ENCODE results near the gene TNNT3. TPM values are rescaled to one million over a fixed set of nuclear protein-coding genes. Genes with fewer than 3 reads are reported as not detected.

The TNNT3 gene
- total and polyA plus RNA-seq, 2 of the 4 experiments (the other 2 are of a cell fraction) = not detected

GRCh38 chr11:1947592-1948237 lies 28.2 kb downstream of the TNNT3 start:
- Histone ChIP-seq H3K27me3 (ENCODE audit: control insufficient read depth, insufficient read depth, low read length) (no peaks in the 10 kb centered on the region), H3K14ac (replicated peaks; ENCODE audit: low read depth, low read length) (no peak overlapping the region), H3K4ac (ENCODE audit: low read depth, low read length) (no peak overlapping the region), H2AFZ (replicated peaks; ENCODE audit: low read length, poor library complexity) (no peak overlapping the region), H3K36me3 (ENCODE audit: control insufficient read depth, insufficient read depth, low read length) (no peaks in the 10 kb centered on the region), H2AK5ac (ENCODE audit: low read depth, low read length) (no peak overlapping the region), H2BK15ac (ENCODE audit: low read depth, low read length) (no peak overlapping the region), H3K9me3 (ENCODE audit: control insufficient read depth, insufficient read depth, low read length) (no peaks in the 10 kb centered on the region), H3K4me1 (ENCODE audit: control insufficient read depth, insufficient read depth, low read length) (no peaks in the 10 kb centered on the region), H3K56ac (ENCODE audit: extremely low read depth, insufficient read depth, low read length) (no peak overlapping the region), H4K8ac (ENCODE audit: low read depth in 2 of 2, low read length in 2 of 2) (no peak overlapping the region), H4K5ac (ENCODE audit: low read depth, low read length) (no peak overlapping the region), H2BK120ac (ENCODE audit: low read depth, low read length) (no peak overlapping the region), H3K18ac (ENCODE audit: low read depth, low read length) (no peak overlapping the region), H3K79me1 (ENCODE audit: low read depth in 1 of 2, low read length in 2 of 2) (no peaks in the 10 kb centered on the region), H4K20me1 (ENCODE audit: insufficient read depth, low read length) (no peaks in the 10 kb centered on the region), H3K9me1 (ENCODE audit: insufficient read depth, low read length) (peaks cover under 1% of the 10 kb centered on the region; the same call in 1 of the 2 replicates), H2BK20ac (ENCODE audit: low read depth, low read length) (no peak overlapping the region), H3K27ac (ENCODE audit: insufficient read depth, low read length) (no peak overlapping the region), H4K91ac (ENCODE audit: insufficient read depth, low read depth, low read length) (no peak overlapping the region), H2AK9ac (replicated peaks; ENCODE audit: low read depth, low read length, poor library complexity) (no peak overlapping the region), H3K9ac (ENCODE audit: low read depth, low read length) (no peak overlapping the region), H3K23ac (ENCODE audit: low read depth, low read length) (no peak overlapping the region), H3K4me2 (ENCODE audit: low read depth, low read length) (no peak overlapping the region), H3K4me3 (ENCODE audit: insufficient read depth, low read depth, low read length) (no peak overlapping the region), H2BK5ac (ENCODE audit: low read depth, low read length, poor library complexity, severe bottlenecking) (no peak overlapping the region)
- in situ Hi-C loops (cut with MboI; ENCODE audit: low sequenced_read_pairs) (no loop called here), dilution Hi-C loops (cut with HindIII; ENCODE audit: low sequenced_read_pairs, unreplicated experiment) (no loop called here), intact Hi-C loops (cut with micrococcal nuclease) (no loop called here)
- ChIA-PET CTCF (no interaction called here), POLR2A (ENCODE audit: unreplicated experiment) (no interaction called here)
- peak; percentile 56 for ATAC-seq (ENCODE audit: low read depth)
- TF ChIP-seq FOS (IDR thresholded peaks at IDR 0.05; ENCODE audit: low read depth, low read length) (no peak), MAZ (IDR thresholded peaks at IDR 0.05; ENCODE audit: borderline replicate concordance, low read depth, low read length) (no peak), RCOR1 (IDR thresholded peaks at IDR 0.05; ENCODE audit: insufficient replicate concordance, low read length) (no peak), MXI1 (IDR thresholded peaks at IDR 0.05; ENCODE audit: borderline replicate concordance, low read depth, low read length) (no peak), ELK1 (IDR thresholded peaks at IDR 0.05; ENCODE audit: borderline replicate concordance, low read depth, low read length) (no peak), CHD1 (IDR thresholded peaks at IDR 0.05; ENCODE audit: low read depth, low read length) (no peak)
- no CpG with 5 or more reads among the region's 36 CpGs for WGBS, 2 experiments (ENCODE audit: extremely low coverage in 2 of 2, insufficient read length in 1 of 2)
- no peak for DNase-seq
- BruUV-seq (replicated peaks) = no TSS peak

Data from IMR-90 (cell line).